ENCODE results near the gene CDH22. TPM values are rescaled to one million over a fixed set of nuclear protein-coding genes. Genes with fewer than 3 reads are reported as not detected.

Gene CDH22
- total RNA-seq, 2 donors from 2014 or later = 0.09 to 0.17 TPM

DNA sequence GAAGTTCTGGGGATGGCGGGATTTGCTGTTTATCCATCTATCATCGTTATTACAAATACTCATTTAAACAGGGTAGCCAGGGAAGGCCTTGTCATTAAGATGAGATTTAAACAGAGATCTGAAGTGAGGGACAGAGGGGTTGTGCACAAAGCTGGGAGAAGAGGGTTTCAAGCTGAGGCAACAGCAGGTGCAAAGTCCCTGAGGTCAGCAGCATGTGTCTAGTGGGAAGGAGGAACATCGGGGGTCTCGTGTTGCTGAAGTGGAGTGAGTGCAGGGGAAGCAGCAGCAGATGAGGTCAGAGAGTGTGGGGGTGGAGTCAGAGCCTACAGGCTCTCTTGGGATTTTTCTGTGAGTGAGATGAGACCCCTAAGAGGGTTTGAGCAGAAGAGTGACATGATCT lies 52.0 kb downstream of the CDH22 start:
- intact Hi-C loops (cut with DNase I, micrococcal nuclease) = no loop called here
- ATAC-seq = no peak
- no peak for DNase-seq

DNA sequence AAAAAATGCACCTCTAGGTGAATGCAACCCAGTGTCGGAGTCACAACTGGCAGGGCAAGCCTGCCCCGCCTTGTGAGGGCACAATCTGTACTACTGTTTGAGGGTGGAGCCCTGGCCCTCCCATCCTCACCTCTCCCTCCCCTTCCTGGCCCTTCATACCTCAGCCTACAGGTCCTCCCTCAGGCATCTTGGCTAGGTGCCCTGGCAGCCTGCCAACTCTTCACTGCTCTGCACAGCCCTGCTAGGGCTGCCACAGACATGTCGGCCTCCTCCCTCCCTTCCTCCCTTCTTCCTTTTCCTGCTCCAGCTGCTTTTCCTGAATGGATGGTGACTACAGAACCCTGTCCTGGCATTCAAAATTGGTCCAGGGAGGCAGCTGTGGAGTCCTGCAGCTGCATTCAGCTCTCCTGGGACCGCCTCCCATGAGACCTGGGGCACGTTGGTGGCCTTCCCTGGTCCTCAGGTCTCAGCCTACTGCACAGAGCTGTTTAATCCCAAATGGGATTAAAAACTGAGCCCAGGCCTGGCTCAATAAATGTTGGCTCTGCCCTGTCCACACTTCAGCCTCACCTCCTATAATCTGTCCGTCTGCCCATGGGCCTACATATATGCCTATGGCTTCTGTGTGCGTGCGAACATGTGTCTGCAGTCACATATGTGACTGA lies 52.7 kb downstream of the CDH22 start:
- ATAC-seq (peak; percentile 93), DNase-seq (peak; percentile 92 to 94)
- intact Hi-C loops (cut with DNase I, micrococcal nuclease) = no loop called here

DNA sequence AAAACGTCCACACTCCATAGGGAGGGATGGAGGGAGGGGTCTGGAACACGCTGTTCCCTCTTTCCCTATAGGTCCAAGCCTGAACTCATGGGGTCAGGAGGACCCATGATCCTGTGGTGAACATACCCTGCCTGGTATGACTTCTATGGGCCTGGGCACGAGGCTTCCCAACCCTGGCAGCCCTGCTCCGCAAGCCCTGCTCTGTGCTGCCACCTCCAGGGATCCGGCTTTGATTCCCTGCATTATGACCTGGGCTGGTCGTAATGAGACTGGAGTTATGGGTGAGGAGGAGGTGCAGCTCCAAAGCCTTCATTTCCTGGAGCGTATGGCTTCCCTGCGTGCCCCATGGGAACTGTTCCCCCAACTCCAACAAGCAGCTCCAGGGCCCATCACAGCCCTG lies 54.9 kb downstream of the CDH22 start:
- intact Hi-C loops (cut with DNase I, micrococcal nuclease) = no loop called here
- DNase-seq = peak; percentile 33 to 34
- peak; percentile 65 for ATAC-seq

DNA sequence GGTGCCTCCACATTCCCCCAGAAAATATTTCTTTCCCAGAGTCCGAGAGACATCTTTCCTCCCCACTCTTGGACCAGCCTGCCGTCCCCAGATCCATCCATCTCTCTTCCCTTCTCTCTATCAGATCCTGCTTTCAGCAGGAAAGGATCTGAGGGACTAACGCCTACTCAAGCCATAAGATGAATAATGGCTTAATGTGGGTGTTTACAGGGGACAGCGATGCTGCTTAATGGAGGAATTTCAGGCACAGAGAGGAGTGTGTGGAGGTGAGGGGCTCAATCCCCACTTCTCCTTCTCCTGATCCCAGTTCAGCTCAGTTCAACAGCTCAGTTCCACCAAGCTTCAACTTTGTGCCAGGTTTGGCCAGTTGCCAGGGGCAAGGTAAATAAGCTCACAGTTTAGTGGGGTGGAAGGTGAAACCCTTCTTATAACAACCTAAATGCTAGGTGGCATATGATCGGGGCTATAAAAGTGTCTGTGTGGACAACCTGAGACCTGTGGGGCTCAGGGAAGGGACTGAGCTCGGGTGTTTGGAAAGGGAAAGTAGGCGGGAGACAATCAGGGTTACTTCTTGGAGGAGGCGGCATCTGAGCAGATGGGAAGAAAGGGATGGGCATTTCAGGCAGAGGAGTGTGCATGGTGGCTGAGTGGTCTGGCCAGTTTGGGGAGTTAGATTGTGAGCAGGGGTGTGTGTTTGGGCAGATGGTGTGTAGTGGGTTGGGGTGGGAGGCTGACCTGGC lies 55.8 kb downstream of the CDH22 start:
- intact Hi-C loops (cut with DNase I, micrococcal nuclease) = no loop called here
- DNase-seq (peak in 1 of 2 donors; percentile 23), ATAC-seq (no peak)

DNA sequence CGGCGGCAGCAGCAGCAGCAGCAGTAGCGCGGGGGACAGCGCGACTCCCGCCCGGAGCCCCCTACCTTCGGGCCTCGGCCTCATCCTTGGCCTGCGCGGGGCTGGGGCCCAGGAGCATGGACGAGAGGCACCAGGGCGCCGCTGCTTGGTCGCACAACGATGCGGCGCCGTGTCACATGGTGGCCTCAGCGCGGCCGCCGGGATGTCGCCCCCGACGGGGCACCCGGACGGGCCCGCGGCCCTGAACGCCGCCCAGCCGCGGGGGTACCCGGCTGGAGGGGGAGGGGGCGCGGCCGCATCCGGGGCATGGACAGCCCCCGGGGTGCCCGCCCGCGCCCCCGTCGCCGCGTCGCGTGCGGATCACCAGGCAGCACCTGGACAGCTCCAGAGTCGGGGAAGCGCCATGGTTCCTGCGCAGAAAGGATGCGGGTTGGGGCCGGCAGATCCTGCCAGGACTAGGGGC lies 57.1 kb downstream of the CDH22 start:
- ATAC-seq (no peak), DNase-seq (no peak)
- intact Hi-C loops (cut with DNase I, micrococcal nuclease) = no loop called here

DNA sequence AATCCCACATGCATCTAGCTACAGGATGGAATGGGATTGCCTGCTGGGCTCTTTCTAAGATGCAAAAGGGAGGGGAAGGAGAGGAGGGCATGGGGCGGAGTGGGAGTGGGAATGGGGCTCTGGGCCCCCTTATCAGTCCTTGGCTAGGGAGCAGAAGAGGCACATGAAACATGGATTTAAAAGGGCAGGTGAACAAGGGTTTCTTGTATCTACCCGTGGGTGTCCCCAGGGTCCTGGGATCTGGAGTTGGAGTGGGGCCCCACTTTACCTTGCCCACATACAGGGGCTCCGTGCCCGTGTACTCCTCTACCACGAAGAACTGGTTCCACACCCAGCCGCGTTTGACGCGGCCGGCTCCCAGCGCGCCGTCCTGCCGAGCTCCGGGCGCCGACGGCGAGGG lies 57.5 kb downstream of the CDH22 start:
- intact Hi-C loops (cut with DNase I, micrococcal nuclease) = no loop called here
- ATAC-seq = no peak
- no peak for DNase-seq

DNA sequence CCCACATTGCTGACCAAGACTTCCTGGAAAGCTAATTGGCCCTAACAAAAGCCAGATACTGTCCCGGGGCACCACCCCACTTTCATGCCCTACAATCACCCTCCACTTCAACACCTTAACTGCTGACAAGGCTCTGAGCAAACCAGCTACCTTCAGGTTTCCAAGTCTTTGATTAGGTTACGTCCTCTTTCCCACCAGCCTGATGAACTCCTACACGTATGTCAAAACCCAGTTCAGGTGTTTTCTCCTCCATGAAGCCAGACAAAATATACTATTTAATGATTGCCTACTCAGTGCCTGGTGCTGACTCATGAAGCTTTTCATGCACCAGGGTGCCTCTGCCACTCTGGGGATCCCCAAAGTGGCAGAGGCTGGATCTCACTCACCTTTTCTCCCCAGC lies 58.6 kb downstream of the CDH22 start:
- ATAC-seq (no peak), DNase-seq (no peak)
- intact Hi-C loops (cut with DNase I, micrococcal nuclease) = no loop called here

DNA sequence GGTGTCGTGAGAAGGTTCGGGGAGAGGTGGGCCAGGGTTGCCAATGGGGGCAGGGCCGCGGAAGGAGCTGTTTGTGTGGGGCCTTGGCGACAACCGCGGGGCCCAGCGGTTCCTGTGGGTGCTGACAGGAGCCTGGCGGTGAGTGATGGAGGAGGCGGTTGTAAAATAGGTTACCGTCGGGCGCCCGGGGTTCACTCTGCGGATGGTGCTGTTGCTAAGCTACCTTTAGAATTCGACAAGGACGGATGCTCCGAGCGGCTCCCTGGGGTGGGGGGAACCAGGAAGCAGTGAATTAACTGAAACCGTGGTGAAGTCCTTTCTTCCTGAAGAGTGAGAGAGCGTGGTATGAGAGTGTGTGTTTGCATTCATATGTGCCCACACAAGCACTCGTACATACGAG lies 61.7 kb downstream of the CDH22 start:
- intact Hi-C loops (cut with DNase I, micrococcal nuclease) = no loop called here
- DNase-seq (no peak), ATAC-seq (no peak)

DNA sequence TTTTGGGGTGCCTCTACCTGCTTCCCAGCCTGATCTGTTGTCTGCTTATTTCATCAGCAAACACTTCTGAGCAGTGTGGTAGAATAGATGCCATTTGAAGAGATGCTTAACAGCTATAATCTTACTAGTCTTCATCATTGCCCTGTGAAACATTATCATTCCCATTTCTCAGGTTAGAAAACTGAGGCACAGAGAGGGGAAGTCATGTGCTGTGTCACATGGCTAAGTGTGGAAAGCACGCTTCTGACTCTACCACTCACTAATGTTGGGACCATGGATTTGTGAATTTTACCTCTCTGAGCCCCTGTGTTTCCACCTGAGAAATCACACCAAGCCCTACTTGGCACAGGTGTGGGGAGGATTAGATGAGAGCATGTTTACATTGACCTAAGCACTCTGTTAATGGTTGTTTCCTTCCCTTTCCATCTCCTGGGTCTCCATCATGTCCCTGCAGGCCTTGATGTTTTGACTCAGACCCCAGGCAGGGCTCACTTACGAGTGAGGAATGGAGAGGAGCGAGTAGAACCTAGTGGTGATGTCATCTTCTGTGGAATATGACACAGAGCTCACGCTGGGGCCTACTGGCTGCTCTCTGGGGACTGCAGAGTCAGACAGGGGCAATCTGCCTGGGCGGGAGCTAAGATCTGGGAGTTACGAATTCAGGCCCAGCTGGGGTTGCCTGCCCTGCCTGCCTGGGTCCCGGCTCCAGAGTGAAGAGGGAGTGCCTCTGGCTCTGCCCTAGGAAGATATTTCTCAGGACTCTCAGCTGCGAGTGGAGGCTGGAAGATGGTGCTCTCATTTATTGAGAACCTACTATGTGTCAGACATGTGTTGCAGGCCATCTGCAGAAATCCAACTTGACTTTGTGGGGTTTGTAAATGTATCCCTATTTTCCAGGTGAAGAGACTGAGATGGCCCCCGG lies 64.3 kb downstream of the CDH22 start:
- no peak for DNase-seq
- ATAC-seq = no peak
- intact Hi-C loops (cut with DNase I, micrococcal nuclease) = no loop called here

DNA sequence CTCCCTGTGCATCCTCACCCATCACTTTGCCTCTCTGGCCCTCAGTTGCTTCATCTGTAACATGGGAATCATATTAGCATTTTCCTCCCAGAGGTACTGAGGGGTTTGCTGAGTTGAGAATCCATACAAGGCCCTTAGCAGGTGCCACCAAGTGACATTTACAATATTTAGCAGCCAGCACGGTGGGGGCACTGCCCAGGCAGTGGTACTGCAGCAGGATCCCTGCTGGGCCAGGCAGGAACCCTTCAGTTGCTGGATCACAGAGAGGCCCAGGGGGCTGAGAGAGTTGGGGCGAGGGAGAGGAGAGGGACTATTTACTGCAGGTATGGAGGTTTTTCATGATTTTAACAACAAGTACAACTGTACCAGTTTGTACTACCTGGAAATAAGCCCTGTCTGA lies 65.9 kb downstream of the CDH22 start:
- intact Hi-C loops (cut with DNase I, micrococcal nuclease) = no loop called here
- no peak for DNase-seq
- no peak for ATAC-seq

DNA sequence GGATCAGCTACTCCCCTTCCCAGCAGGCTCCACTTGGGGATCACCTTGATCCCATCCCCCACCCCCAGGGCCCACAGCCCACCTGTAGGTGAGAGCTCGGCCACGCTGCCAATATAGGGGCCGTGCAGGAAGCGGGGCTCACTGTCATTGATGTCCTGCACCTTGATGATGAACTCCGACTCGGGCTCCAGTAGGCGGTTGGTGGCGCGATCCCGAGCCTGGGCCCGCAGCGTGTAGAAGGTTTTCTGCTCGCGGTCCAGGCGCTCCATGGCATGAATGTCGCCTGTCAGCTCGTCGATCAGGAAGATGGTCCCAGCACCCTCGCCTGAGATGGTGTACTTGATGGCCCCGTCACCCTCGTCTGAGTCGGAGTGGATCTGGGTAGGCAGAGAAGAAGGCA lies 67.4 kb downstream of the CDH22 start:
- intact Hi-C loops (cut with DNase I, micrococcal nuclease) = no loop called here
- no peak for ATAC-seq

DNA sequence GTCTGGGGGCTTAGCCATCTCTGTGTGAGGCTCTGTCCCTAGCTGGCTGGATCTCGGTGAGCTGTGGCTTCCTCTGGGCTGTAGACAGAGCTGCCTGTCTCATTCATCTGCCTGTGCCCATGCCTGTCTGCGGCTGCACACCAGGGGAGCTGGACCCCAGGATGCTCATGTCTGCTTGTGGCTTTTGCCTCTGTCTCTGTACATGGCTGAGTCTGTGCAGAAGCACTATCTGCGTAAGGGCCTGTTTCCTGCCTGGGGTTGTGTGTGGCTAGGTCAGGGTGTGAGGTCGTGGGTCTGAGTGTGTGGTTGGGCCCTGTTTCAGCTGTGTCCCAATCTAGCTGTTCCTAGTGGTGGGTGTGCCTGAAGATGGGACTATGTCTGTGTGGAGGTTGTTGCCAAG lies 68.2 kb downstream of the CDH22 start:
- ATAC-seq (no peak), DNase-seq (no peak)
- intact Hi-C loops (cut with DNase I, micrococcal nuclease) = no loop called here

More for the DNA sequence above, 67.4 kb downstream of the CDH22 start:
- no peak for DNase-seq

DNA sequence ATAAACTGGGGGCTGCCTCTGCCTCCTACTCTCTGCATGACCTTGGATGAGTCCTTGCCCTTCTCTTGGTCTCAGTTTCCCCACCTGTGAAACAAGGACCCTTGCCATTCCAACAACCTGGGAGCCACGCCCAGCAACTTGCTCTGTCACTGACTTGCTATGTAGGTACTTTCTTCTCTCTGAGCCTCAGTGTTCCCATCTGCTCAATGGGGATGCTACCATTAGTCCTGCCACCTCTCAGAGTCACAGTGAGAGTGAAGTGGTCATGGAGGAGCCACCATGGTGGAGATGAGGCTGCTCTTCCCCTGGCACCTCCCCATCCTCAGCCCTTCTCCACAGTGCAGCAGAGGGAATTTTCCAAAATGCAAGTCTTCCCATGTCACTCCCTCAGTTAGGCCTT lies 70.6 kb downstream of the CDH22 start:
- ATAC-seq = no peak
- intact Hi-C loops (cut with DNase I, micrococcal nuclease) = no loop called here
- no peak for DNase-seq

DNA sequence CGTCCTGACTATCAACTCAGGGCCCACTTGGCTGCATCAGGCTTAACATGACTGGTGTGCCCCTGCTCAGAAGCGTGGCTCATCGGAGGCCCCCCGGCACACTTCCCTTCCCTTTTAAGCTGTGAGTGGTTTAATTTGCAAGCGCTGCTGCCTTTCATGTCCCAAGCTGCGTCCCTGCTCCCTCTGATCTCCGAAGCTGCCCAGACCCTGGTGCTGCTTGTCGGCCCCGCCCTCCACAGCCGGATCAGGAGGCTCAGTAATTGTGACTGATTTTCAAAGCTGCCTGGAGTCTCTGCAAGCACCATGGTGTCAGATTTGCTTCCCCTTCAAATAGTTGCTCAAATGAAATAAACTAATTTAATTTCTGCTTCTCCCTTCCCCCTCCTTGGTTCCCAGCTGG lies 71.1 kb downstream of the CDH22 start:
- intact Hi-C loops (cut with DNase I, micrococcal nuclease) = no loop called here
- ATAC-seq = no peak
- DNase-seq = no peak

DNA sequence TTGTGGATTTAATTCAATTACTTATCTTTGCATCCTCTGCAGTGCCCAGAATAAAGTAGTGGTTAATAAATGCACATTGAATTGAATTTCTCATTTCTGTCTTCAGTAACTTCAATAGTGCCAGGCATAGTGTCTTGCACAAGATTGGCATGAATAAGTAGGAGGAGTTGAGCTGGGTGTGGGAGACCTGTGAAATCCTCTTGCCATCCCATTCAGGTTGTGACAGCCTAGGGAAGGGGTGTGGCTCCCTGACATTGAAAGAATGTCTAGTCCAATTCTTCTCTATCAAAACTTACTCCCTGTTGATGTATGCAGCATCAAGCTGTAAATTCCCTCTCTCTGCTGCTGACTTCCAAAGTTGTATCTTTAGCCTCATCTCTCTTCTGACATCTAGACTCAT lies 73.2 kb downstream of the CDH22 start:
- DNase-seq (no peak), ATAC-seq (no peak)
- intact Hi-C loops (cut with DNase I, micrococcal nuclease) = no loop called here

DNA sequence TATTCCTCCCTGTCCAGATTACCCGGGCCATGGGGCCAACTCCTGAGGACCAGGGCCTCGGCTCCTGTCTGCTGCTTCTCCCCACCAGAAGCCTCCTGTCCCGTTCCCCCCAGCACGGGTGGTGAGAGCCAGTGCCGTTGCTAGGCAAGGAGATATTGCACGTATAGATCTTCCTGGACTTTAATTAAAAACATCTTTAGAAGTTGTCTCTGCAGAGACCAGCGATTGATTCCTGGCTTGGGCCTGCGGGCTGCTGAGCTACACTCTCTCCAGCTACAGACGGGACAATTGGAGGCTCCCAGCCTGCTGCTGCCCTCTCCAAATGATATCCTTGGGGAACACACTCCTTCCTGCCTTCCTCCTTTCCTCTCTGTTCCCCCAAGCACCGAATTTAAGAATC lies 74.6 kb downstream of the CDH22 start:
- DNase-seq (no peak), ATAC-seq (no peak)
- intact Hi-C loops (cut with DNase I, micrococcal nuclease) = no loop called here

DNA sequence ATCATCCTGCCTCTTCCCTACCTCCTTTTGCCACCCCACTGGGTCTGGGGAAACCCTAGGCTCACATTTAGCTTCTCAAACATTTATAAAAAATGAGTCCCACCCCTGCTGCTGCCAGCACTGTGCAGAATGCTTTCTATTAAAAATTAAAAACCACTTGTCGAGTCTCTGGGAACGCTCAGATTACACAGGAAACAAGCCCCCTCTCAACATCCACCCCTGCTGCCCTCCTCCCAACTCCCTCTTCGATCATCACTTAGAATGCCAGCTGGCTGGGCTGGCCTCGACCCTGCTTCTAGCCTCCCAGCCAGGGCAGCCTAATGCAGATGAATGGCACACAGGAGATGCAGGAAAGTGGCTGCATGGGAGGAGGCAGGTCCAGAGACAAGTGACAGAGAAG lies 75.8 kb downstream of the CDH22 start:
- ATAC-seq (no peak), DNase-seq (no peak)
- intact Hi-C loops (cut with DNase I, micrococcal nuclease) = no loop called here

DNA sequence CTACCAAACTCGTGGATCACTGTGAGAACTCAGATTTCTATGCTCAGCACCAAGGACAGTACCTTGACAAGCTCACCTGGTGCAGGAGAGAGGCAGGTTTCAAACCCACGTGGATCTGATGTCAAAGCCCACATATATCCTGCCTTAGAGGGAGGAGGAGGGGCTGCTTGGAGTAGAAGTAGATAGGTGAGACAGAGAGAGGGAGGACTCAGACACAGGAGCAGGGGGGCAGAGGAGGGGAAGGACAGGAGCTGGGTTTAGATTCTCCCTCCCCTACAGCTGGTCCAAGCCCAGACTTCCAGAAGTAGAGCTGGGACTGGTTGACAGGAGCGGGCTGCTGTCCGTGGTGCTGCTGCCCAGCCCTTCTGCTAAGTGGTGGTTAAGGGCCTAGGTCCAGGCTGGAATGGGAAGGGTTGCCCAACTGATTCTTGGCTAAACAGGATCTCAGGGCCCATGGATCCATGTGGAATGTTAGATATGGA lies 77.5 kb downstream of the CDH22 start:
- ATAC-seq = no peak
- DNase-seq = peak in 1 of 2 donors; percentile 20
- intact Hi-C loops (cut with DNase I, micrococcal nuclease) = no loop called here

DNA sequence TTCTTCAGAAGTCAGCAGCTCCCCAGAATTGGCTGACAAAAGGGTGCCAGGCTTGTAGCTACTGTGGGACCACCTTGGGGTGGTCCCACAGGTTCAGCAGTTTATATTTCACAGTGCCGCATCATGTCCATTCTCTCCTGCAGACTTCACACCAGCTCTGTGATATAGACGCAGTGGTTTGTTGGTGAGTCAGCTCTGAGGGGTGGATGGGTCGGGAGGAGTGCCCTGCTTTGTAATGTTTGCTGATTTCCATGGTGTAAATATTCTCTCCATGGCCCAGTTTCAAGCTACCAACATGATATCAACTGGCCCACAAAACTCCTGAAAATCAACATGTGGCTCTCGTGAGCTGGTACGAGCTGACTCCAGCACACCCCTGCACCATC lies 78.2 kb downstream of the CDH22 start:
- no peak for ATAC-seq
- intact Hi-C loops (cut with DNase I, micrococcal nuclease) = no loop called here

More for the DNA sequence above, 78.2 kb downstream of the CDH22 start:
- no peak for DNase-seq
